DMS79 (cell line): ENCODE results near the gene CCNK.

Source experiments
- DNase-seq: peaks from one replicate; lab custom pipeline; 2025; lab: John Stamatoyannopoulos, UW

CCNK gene

GRCh38 chr14:99535908-99536778 lies 54.9 kb downstream of the CCNK start:
- no peak for DNase-seq

GRCh38 chr14:99537399-99537798 lies 56.2 kb downstream of the CCNK start:
- no peak for DNase-seq

- no peak for DNase-seq
Measured at GRCh38 chr14:99538275-99538674, 57.1 kb downstream of the CCNK start.

DNA sequence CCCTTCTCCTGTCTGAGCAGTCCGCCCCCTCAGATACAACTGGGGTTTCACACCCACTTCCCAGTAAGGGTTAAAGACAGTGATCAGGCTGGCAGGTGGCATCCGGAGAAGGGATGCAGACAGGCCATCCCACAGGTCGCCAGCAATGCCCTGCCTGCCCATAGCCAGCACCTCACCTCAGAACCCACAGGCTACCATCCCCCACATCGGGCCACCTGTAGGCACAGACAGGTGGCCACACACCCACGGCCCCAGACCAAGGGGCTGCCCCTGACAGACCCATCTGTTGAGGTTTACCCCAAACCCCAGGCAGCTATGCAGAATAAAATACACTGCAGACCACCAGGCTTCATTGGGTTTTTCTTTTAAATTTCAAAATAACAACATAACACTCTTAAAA lies 57.5 kb downstream of the CCNK start:
- DNase-seq: no peak

GRCh38 chr14:99539491-99539890 lies 58.3 kb downstream of the CCNK start:
- DNase-seq: no peak

- no peak for DNase-seq
Measured at GRCh38 chr14:99540196-99541032, 59.2 kb downstream of the CCNK start.

- no peak for DNase-seq
Measured at GRCh38 chr14:99541211-99541610, 60.0 kb downstream of the CCNK start.

GRCh38 chr14:99541677-99542470 lies 60.7 kb downstream of the CCNK start:
- no peak for DNase-seq

DNA sequence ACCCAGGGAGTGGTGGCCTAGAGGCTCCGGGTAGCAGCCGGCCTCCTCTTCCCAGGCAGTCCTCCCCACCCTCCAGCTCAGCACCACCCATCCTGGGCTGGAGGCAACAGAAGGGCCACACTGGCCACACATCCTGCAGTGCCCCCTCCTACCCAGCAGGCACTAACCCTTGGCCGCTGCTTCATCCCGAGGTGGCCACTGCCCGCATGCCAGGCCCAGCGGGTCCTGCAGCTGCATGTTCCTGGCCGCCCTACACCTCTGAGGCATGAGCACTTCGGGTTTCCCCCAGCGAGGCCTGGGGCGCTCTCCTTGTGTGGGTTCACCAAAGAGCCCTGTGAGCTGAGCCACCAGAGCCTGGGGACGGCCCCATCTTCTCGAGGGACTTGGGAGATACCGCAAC lies 61.4 kb downstream of the CCNK start:
- no peak for DNase-seq

DNA sequence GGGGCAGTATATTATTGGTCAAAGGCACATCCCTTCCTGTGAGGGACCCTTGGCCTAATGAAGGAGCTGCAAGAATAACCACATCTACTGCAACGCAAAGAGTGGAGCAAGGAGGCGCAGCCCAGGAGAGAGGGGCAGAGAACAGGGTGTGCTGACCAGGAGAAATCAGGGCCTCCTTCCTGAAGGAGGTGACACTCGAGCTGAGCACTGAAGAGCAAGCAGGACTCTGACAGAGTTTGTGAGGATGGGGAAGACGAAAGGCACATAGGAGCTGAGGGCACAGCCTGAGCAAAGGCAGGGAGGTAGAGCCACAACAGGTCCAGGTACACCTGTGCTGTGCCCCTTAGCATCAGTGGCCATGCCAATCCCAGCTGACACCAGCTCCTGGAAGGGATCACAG lies 62.2 kb downstream of the CCNK start:
- DNase-seq: no peak

DNA sequence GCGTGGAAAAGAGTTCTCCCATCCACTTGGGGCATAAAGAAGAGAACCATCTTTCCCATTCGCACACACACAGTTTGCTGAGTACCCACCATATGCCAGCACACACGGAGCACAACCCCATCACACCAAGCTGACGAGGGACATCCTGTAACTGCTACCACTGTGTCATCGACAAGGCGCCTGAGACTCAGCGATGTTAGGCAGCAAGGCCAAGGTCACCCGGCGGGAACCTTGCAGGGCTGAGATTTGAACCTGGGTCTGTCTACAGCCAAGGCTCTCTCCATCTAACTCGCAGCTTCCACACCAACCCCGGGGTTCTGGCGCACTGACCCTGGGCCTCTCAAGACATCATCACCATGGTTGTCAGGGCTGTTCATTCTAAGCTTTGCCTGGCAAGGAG lies 62.8 kb downstream of the CCNK start:
- DNase-seq: no peak

GRCh38 chr14:99544991-99545390 lies 63.8 kb downstream of the CCNK start:
- DNase-seq: no peak

DNA sequence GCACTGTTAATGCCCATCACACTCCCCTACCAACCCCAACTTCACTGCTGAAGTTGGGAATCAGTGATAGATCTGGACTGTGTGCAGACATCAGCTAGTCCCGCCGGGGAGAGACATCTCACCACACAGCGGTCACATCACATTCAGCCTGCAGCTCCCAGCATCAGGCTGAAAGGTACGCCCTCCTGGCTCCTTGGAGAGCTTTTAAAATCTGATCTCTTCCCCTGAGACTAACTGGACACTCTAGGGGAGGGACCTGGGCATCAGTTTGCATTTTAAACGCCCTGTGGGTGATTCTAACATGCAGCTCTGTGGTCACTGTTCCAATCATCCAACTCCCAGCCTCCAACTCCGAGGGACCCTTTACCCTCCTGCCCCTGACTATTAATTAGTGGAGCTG lies 64.4 kb downstream of the CCNK start:
- no peak for DNase-seq

DNA sequence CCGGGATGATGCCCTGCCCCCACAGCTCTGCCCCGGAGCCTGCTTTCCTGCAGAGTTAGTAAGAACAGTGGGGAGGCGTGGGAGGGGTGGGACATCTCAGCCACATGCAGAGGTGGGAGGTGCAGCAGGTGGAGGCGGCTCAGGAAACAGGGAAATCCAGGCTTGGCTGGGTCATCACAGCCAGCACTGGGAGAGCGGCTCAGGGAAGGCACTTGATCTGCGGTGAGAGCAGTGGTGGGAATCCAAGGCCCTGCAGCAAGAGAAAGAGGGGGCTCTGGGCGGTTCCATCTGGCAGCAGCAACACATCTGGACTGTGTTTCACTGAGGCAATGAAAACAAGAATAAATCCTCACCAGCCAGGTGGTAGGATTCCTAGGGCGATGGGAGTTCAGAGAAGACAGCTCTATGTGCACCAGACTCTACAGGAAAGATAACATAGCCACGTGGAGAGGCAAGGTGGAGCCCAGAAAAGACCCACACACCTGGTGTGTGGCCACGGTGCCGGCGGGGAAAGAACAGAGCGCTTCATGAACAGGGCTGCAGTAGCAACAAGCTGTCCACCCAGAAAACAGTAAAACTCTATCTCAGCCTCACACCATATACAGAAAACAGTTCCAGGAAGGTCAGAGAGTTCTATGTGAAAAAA lies 65.1 kb downstream of the CCNK start:
- DNase-seq: peak; percentile 72

DNA sequence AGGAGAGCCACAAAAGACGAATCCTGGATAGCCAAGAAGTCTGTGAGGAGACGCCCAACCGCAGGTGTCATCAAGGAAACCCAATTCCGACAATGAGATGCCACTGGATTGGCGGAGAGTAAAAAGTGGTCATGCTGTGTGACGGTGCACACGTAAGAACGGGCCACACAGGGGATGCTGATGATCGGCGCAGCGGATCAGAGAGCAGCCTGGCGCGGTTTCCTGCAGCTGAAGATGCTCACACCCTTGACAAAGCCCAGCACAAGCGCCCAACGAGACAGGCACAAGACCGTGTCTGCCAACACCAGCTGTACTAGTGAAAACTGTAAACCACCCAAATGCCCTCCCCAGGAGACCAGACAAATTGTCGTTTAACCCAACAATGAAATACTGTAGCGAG lies 67.0 kb downstream of the CCNK start:
- DNase-seq: peak; percentile 58

DNA sequence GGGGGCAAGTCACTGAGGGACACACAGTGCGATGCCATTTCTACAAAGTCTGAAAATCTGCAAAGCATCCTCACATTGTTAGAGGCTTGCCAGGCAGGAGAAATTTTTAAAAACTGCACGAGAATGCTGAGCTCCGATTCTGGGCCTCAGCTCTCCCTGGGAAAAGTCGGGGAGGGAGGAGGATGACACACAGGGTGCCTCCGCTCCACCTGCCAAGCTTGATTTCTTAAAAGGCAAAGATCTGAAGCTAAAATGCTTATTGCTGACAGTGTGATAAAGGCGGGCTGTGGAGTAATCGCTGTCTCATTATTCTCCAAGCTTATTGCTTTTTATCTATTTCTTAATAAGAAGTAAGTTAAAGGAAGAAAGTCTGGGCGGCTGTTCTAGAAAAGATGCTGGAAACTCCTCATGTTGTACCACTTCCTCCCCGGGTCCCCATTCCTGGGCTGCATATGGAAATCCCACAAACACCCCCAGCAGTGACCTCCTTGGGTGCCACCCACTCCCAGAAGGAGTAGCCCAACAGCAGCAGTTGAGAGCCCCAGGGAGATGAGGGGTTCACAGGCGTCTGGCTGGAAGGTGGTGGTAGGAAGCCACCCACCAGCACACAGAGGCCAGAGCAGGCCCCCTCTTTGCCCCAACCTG lies 67.8 kb downstream of the CCNK start:
- DNase-seq: no peak

GRCh38 chr14:99549684-99550083 lies 68.5 kb downstream of the CCNK start:
- DNase-seq: no peak

DNA sequence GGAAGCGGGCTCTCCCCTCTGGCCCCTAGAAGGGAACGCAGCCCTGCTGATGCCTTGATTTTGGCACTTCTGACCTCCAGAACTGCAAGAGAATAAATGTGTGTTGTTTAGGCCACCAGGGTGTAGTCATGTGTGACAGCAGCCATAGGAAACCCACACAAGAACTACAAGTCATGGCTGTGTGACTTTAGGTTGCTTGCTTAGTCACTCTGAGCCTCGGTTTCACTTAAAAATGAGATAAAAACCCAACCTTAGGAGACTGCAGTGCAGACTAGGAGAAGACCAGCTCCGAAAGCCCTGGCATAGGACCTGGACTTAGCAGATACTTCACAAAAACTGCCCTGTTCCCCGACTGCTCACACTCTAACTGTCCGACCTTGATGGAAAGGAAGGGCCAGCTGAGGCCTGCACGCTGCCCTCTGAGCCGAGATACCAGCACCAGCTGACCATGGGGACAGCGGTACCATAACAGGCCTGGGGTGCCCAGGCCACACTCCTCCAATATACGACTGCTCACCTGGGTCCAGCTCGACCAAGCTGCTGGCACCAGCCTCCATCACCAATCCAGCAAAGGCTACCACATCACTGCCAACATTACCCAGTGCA lies 69.3 kb downstream of the CCNK start:
- no peak for DNase-seq

DNA sequence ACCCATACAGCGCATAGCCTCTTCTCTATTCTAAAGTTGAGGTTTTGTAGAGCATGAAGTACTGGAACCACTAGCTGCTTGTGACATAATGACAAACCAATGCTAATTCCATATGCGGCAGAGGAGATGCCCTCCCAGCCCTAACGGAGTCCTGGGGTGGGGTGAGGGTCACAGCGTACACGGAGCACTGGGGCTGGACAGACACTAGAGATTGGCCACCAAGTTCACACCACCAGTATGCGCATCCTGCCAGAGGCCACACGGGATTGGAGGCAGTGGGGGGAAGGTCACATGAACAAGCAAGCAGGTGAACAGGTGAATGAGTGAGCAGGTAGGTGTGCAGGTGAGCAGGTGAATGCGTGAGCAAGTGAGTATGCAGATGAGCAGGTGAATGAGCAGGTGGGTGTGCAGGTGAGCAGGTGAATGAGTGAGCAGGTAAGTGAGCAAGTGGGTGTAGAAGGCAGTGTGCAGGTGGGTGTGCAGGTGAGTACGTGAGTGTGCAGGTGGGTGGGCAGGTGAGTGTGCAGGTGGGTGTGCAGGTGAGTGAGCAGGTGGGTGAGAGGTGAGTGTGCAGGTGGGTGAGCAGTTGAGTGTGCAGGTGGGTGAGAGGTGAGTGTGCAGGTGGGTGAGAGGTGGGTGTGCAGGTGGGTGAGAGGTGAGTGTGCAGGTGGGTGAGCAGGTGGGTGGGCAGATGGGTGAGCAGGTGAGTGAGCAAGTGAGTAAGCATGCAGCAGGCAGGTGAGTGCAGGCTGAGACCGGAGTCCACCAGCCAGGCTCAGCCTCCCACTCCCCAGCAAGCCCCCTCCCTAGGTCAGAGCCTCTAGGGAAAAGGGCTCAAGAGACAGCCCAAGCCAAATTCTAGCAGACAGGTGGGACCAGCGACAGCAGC lies 70.1 kb downstream of the CCNK start:
- no peak for DNase-seq

DNA sequence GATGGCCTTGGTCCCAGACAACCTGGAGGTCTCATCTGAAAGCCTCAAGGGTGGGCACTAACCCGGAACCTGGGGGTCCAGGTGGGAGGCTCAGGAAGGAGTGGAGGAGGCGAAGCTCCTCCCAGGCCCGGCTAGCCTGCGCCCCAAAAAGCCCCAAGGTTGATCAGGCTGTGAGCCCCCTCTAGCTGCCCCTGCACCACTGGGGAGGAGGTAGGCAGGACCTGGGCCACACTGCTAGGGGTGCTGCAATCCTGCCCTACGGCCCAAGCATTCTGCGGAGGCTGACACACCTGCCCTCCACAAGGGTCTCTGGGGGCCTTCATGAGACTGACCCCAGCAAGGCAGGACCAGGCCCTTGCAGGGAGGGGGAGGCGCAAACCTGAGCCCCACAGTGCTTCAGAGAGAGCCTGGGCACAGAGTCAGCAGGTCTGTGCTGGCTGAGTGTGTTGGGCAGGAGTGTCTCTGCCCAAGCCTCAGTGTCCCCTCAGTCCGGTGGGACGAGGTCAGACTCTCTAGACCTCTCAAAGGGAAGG lies 70.9 kb downstream of the CCNK start:
- DNase-seq: no peak
